Measurements from ENCODE around the gene FBLN2. TPM values are rescaled to one million over a fixed set of nuclear protein-coding genes. Genes with fewer than 3 reads are reported as not detected.
"Not testable (repeated sequence)": the region's sequence is repeated elsewhere in the genome, so short reads cannot be mapped to it uniquely, and the experiment has no call there.

The FBLN2 gene
- total RNA-seq, 4 donors from 2014 or later = 20.6 to 51.2 (median 32.8) TPM

GRCh38 chr3:13559764-13560525 lies 11.0 kb downstream of the FBLN2 start:
- Histone ChIP-seq H3K36me3 (no peaks in the 10 kb centered on the region), H3K4me1 (no peaks in the 10 kb centered on the region), H3K27ac (no peak overlapping the region), H3K9me3 (no peaks in the 10 kb centered on the region), H3K4me3 (no peak overlapping the region), H3K27me3 (no peaks in the 10 kb centered on the region)
- TF ChIP-seq POLR2A (IDR thresholded peaks at IDR 0.05) (no peak), CTCF (IDR thresholded peaks at IDR 0.05) (no peak)
- no peak for DNase-seq

GRCh38 chr3:13561376-13561775 lies 12.5 kb downstream of the FBLN2 start:
- no peak for DNase-seq
- Histone ChIP-seq H3K9me3 (no peaks in the 10 kb centered on the region), H3K27ac (no peak overlapping the region), H3K27me3 (no peaks in the 10 kb centered on the region), H3K36me3 (no peaks in the 10 kb centered on the region), H3K4me3 (no peak overlapping the region), H3K4me1 (no peaks in the 10 kb centered on the region)
- TF ChIP-seq POLR2A (IDR thresholded peaks at IDR 0.05) (no peak), CTCF (IDR thresholded peaks at IDR 0.05) (no peak)

GRCh38 chr3:13561967-13562366 lies 13.0 kb downstream of the FBLN2 start:
- Histone ChIP-seq H3K27me3 (no peaks in the 10 kb centered on the region), H3K4me3 (no peak overlapping the region), H3K4me1 (no peaks in the 10 kb centered on the region), H3K27ac (no peak overlapping the region), H3K9me3 (no peaks in the 10 kb centered on the region), H3K36me3 (no peaks in the 10 kb centered on the region)
- TF ChIP-seq CTCF (IDR thresholded peaks at IDR 0.05) (no peak), POLR2A (IDR thresholded peaks at IDR 0.05) (no peak)
- no peak for DNase-seq

- not testable (repeated sequence) for H3K4me3 ChIP-seq, H3K36me3 ChIP-seq, H3K9me3 ChIP-seq, H3K4me1 ChIP-seq, H3K27me3 ChIP-seq, H3K27ac ChIP-seq, DNase-seq
Measured at GRCh38 chr3:13562421-13562820, 13.5 kb downstream of the FBLN2 start.

- no peaks in the 10 kb centered on the region for H3K27me3 ChIP-seq
- TF ChIP-seq CTCF (IDR thresholded peaks at IDR 0.05) (no peak), POLR2A (IDR thresholded peaks at IDR 0.05) (no peak)
- no peak overlapping the region for H3K27ac ChIP-seq
- H3K4me1 ChIP-seq = no peaks in the 10 kb centered on the region
- no peaks in the 10 kb centered on the region for H3K9me3 ChIP-seq
- no peak for DNase-seq
- H3K36me3 ChIP-seq = no peaks in the 10 kb centered on the region
- no peak overlapping the region for H3K4me3 ChIP-seq
Measured at GRCh38 chr3:13563321-13563720, 14.4 kb downstream of the FBLN2 start.

GRCh38 chr3:13563911-13564310 lies 15.0 kb downstream of the FBLN2 start:
- Histone ChIP-seq H3K36me3 (no peaks in the 10 kb centered on the region), H3K4me3 (no peak overlapping the region), H3K27ac (no peak overlapping the region), H3K27me3 (no peaks in the 10 kb centered on the region), H3K9me3 (no peaks in the 10 kb centered on the region), H3K4me1 (no peaks in the 10 kb centered on the region)
- no peak for TF ChIP-seq CTCF (IDR thresholded peaks at IDR 0.05)
- DNase-seq = no peak

Data from Peyer's patch (tissue), 4 donors.